HL-60/S4 (cell line): ENCODE data around the gene ITPKB.

Source experiments
- in situ Hi-C: fragments of 300-500 bp; cut with MboI; formaldehyde crosslinking; loops from 2 replicates; pipeline ENCODE4 v1.14.3; 2022; ENCODE audit warnings: low sequenced_read_pairs

Gene ITPKB

DNA sequence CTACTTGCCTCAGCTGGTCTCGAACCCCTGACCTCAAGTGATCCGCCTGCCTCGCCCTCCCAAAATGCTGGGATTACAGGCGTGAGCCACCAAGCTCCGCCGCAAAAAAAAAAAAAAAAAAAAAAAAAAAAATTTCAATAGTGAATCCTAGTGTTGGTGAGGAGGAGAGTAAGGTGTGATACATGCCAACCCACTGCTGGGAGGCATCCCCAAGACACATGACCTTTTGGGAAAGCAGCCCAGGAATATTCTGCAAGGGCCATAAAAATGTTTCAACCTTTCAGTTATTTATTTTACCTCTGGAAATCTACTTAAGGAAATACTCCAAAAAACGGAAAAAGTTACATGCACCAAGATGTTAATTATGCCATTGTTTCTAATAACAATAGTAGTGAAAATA, 69.0 kb downstream of the ITPKB start:
- in situ Hi-C loops = no loop called here

DNA sequence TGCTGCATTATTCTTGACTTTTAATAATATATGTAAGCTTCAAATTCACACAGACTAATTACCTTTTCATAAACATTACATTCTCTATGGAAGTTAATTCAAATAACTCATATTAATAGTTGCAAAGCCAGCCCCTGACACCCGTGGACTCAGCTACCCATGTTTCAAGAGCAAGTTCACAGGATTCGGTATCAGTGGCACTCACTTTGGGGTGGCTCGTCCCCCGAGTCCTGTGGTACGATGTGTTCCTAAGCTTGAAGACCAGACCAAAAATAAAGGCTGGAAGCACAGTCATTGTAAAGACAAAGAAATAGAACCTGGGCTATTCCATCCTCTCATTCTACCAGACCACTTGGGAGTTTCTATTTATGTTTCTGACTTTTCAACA, 70.9 kb downstream of the ITPKB start:
- in situ Hi-C loops = no loop called here

DNA sequence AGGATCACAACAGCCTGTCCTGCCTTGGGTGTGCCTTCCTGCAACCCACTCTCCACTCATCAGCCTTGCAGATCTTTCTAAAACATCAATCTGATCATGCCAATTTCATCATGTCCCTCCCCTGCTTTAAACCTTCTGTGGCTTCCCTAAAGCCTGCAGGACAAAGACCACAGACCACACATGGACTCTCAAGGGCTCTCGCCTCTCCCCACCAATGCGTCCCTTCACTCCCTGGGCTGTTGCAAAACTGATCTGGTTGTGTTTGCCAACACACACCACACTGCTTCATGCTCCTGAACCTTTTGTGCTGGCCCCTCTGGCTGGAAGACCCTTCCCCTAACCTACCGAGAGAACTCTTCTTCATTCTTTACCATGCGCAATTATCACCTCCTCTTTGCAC, 72.4 kb downstream of the ITPKB start:
- in situ Hi-C loops = no loop called here

DNA sequence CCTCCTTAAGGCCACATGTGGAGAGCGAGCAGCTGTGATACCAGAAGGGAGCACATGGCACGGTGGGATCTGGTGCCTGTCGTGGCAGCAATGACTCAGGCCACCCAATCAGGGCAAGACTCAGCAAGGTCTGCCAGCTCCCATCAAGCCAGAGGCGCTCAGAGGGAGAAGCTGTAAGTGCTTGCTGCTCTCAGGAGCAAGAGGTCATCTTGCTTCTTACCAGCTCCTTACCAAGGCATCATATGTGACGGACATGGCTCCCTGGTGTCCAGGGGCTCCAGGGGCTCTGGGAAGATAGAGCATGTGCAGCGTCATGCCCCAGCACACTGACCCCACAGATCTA, 72.9 kb downstream of the ITPKB start:
- in situ Hi-C loops = no loop called here

DNA sequence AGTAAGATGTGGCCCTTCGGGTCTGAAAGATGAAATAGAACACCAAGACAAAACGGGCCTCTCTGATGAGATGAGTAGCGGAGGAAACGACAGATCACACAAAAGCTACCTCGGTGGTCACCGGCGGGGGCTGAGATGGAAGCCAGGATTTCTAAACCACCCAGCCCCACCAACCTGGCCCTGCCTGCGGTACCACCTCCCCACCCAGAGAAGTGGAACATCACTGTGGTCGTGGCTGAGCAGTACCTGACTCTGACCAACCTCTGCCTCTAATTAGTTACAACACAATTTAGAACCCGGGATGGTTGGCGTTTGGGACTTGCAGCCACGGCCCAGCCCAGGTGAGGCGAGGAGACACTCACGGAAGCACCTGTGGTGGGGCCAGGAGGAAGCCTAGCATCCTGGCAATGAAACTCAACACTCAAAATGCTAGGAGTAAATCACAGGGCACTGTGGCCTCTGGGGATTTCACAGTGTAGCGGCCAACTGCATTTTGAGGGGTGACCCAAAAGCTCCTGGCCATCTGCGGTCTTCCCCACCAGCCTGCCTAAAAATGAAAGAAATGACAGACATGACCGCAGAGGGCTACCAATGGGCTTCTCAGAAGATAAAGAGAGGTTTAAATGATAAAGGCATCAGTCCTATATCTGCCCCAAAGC, 73.4 kb downstream of the ITPKB start:
- in situ Hi-C loops = no loop called here

DNA sequence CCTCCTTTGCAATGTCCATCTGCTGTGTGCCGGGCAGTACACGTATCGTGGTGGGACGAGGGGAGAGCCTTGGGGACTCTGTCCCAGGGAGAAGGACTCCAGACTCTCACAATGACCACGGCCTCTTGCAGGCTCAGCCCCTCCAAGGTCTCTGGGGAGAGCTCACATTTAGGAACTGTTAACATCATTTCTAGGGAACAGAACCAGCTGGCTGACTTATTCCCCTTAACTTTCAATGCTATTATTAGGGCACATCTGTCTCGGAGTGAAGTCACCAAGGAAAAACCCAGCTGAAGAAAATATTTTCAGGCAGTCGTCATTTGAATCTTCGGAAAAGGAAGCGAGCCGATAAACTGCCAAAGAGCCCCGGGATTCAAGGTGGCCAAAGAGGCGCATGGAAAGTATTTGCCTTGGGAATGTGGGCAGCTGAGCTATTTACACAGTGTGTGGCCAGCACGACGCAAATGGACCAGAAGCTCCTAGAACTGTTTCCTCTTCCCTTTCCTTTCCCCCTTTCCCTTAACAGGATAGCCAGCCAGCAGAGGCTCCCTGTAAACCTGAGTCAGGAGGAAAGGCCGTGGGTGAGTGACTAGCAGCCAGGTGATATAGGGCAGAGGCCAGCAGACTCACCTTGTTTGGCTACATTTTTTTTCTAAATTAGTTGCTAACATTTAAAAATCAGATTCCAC, 74.5 kb downstream of the ITPKB start:
- in situ Hi-C loops = no loop called here

DNA sequence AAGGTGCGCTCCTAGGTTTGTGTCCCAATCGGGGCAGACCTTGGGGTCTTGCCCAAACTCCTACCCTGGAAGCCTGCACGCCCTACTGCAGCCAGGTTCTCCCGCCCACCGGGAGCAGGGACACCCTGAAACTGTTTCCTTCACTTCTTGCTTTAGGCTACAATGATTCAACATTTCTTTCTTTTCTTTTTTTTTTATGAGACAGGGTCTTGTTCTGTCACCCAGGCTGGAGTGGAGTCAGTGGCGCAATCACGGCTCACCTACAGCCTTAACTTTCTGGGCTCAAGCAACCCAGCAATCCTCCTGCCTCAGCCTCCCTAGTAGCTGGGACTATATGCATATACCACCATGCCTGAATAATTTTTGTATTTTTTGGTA, 75.8 kb downstream of the ITPKB start:
- in situ Hi-C loops = no loop called here

DNA sequence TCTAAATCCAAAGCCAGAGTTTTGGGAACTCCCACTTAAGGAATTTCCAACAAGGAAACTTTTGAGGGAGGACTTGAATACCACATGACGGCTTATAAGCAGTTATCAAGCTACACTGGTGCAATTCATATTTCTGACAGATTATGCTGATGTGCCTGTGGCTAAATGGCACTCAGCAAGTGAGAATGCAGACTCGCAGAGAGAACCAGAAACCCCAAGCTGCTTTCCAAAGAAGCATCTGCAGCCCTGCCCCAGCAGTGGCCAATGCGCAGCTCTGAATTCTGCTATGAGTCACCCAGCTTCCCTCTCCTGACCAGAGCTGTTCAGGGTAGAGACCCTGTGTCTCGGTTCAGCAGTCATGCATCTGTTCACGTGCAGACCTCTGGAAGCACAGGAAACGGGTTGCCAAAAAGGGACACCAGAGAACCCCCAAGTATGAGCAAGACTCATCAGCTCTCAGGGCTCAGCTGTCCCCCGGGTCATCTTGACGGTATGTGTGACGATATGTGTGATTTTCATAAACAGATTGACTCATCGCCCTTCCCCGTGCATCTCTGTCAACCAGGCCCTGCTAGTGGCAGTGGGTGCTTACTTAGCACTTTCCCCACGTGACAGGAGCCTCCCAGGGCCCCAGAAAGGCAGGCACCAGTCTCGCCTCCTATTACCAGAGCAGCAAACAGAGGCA, 76.3 kb downstream of the ITPKB start:
- in situ Hi-C loops = no loop called here

DNA sequence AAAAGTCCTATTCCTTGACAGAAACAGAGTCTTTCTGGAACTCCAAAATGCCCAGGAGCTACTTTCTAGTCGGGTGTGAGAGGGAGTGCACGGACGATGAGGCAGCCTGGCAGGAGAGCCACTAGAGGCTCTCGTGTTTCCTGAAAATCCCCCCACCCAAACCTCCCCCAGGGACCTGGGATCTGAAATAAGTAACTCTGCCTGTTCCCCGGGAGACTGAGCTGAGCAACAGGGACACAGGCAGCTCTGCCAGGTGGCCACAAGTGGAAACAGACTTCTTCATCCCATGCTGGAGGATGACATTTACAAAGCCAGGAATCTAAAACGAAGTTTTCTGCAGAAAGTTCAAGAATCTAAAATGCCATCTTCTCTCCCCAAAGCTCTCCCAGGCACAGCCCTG, 77.1 kb downstream of the ITPKB start:
- in situ Hi-C loops = no loop called here

DNA sequence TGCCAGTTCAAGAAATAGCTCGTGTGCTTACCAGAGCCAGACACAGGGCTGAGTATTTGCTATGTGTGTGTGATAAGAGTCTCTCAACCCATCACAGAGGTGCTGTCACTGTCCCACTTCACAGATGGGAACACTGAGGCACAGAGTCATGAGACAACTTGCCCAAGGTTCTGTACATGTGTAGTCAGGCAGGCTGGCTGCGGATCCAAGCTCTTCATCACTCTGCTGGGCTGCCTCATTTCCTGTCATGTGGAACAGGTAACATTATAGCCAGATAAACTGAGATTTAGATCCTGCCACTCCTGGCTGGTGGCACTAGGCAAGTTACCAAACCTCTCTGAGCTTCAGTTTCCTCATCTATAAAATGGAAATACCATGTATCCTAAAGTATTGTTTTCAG, 77.8 kb downstream of the ITPKB start:
- in situ Hi-C loops = no loop called here

DNA sequence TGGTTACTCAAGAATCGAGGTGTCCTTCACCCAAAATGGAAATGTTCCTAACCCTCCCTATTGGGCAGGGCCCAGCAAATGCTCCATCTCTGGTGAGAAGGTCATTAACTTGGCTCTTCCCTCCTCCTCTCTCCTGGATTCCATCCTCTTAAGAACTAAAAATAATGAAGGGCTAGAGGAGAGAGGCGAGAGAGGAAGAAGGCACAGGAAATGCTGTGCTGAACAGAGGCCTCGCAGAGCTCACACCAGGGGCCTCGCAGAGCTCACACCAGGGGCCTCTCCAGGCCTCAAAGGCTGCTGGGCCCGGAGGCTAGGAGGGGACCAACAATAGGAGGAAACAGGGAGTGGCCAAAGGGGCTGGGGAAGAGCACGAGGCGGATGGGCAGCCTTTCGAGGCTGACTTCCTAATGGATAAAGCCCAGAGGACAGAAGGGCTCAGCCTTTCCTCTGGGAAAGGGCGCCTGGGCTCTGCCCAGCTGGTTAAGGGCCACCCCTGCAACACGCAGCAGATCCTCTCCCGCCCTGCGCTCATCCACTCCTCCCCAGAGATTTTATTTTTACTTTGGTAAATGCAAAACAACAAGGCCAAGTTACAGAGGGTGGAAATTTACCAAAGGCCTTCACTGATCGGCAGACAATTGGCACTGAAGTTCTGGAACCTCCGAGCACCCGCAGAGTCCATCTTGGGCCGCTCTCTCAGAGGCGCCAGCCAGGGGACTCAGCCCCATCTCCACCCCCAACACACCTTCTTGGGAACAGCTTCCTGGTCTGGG, 78.5 kb downstream of the ITPKB start:
- in situ Hi-C loops = no loop called here

DNA sequence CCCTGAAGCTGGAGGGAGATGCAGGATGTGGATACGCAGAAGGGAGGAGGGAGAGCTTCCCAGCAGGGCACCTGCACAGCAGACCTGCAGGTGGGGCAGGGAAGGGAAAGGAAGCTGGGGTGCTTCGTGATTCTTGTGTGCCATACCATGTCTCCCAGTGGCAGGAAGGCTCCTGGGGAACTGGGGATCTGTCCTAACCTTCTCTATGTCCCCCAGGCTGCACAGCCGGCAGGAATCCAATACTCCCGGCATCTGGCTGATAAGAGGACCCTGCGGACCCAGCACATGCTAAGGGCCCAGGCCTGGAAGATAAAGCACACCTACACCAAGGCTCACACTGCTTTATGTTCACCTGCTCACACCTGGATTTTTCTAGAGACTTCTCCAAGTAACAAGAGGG, 79.4 kb downstream of the ITPKB start:
- in situ Hi-C loops = no loop called here

DNA sequence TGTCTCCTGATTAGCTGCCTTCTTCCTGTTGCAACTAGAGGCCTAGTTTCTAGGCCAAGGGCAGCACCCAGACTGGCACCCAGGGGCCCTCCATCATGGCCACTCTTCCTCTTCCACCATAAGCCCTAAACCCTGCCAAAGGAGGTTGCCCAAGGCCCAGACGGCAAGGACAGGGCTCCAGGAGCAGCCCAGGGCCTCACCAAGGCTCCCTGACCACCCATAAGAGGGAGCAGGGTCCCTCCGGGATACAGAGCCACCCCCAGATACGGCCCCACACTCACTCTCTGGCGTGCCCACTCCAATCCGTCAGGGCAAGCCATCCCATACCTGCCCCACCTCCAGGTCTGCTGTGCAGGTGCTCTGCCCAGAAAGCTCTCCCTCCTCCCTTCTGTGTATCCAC, 79.9 kb downstream of the ITPKB start:
- in situ Hi-C loops = no loop called here

DNA sequence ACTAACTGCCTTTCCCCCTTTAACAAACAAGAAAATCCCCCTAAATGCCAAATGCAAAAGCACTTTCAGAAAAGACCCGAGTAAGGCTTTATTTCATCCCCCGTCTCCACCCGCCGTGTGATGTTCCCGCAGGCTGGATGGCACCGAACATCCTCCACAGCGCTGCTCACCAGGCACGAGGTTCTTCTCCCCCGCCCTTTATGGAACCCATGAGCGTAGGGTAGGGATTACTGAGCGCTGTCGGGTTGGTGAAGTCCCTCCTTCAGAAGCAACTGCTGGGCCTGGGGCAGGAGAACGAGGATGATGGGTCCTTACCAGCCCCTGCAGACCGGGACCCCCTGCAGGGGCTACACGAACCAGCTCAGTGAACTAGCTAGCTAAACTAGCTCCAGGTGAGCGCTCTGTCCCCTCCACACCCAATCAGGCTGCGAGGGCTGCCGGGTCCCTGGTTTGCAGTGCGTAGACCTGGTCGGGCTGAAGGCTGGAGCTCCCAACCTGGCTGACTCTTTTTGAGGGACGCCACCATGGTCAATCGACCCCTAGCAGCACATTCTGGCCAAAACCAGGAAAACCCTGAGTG, 80.4 kb downstream of the ITPKB start:
- in situ Hi-C loops = no loop called here

DNA sequence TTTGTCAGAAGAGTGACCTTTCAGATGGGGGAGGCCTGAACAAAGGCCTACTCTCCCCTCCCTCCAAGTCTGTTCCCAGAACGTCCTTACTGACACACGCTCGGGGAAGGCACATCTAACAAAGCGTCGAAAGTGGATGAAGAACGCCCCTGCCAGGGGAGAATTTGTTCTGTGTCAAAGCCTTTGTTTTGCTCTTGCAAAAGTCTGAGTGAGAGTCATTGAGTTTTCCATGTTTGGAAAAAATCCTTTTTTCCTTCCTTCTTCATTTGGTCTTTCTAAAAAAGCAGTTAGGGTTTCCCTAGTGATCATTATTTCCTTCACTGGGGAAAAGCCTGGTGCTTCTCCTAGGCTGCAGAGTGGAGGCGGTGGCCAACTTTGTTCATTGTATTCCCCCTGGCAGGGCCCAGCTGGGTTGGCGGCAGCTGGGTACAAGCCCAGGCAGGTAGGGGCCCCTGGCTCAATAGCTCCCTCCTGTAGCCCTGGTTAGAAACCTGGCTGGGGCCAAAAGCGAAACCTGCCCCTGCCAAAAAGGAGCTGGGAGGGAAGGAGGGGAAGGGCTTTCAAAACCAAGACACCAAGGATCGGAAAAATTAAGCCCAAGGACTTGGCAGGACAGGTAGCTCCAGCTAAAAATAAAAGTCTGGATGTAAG, 81.1 kb downstream of the ITPKB start:
- in situ Hi-C loops = no loop called here

DNA sequence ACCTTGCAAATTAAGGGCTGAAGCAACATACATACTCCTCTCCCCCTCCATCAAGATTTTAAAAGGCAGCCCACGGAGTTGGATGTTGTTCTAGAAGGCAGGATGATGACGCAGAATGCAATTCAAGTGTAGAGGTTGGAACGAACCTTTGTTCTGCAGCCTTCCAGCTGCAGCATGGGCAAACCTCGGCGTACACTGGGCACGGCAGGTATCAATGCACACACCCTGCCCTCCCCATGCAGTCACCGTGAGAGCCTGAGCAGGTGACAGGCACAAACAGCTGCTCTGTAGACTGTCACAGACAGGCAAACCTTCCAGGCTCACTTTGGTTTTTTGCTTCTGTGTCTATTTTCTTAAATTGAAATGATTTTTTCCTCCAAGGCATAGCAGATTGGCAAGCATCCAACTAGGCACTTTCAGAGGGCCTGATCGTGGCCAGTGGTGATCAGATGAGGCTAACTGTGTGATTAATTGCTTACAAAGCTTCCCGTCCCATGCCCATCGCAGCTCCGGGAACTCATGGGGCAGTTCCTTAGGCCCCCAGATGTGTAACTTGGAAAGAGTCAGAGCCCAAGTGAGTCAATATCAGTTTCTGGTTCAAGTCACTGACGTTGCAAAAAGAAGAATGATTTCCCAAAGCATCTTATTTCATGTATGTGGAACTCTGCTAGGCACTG, 82.3 kb downstream of the ITPKB start:
- in situ Hi-C loops = no loop called here

DNA sequence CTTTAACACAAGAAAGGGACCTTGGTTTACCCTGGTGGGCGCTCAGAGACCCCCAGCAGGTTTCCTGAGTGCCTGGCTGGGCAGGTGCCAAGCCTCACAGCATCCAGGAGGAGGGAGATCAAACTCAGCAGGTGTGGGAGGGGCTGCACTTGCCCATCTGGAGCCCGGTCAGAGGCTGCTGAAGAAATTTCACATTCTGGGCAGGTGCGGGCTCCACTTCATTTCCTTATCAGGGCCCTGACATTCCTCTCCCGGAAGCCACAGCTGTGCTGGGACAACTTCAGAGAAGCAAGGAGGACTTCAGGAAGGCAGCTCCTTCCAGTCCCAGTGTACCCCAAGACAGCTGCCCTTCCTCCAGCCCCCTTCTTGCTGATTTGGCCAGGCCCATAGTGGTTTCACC, 82.9 kb downstream of the ITPKB start:
- in situ Hi-C loops = no loop called here

DNA sequence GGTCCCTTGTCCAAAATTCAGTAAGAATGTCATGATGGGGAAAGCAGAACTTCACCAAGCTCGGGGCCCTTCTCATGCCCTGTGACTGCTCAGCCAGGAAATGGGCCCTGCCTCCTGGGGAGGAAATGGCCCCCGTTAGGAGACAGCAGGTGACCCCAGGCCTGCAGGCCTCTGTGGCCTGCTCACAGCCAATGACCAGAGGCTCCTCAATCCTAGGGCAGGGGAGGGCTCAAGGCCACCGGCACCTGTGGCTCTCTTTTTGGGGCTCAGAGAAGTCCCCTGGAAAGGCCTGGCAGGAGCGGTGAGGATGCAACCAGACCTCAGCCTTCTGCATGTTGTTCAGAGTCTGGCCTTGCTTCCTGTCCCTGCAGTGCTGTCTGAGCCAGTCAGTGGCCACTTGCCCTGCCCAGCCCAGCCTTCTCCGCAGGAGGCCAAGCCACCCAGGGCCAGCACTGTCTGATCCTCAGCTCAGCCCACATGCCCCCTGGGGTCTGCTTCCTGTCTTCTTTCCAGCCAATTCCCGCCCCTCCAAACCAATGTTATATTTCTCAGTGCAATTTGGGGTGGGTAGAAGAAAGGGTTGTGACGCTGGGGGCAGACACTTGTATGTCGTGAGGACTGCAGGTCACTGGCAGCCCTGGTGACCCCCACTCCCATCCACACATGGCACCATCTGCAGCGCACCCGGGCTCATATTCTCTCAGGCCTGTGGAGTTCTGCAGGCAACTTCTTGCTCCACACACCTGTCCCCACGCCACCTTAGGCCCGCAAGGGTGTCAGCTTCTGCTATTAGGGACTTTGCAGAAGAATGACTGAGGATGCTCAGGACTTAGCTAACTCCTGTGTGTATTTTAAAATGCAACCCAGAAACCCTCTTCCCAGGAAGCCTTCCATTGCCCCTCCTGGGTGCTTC, 83.6 kb downstream of the ITPKB start:
- in situ Hi-C loops = no loop called here

DNA sequence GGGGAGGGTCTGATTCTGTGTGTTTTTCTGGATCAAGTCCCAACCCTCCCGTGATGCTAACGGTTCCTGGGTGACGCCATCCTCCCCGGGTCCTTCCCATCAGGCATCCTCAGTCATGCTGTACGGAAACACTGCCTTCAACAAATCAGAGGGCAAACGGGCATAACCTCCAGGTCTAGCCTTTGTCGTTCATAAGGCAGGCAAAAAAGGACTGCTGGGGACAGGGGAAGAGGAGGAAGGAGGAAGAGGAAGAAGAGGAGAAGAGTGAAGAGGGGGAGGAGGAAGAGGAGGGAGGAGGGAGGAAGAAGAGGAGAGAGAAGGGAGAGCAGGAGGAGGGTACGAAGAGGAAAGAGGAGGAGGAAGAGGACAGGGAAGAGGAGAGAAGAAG, 84.4 kb downstream of the ITPKB start:
- in situ Hi-C loops = no loop called here
